HEK293 (cell line): Measurements from ENCODE around the gene CNTFR.

Experiments used
- BCL6B ChIP-seq: fragments of 450-650 bp; formaldehyde crosslinking; IDR thresholded peaks from 2 replicates; pipeline ENCODE4 v1.5.1; 2017; ENCODE audit warnings: missing biosample characterization, missing genetic modification characterization
- IKZF3 ChIP-seq: fragments of 450-650 bp; IDR thresholded peaks from 2 replicates; pipeline ENCODE4 v1.5.0; 2018; ENCODE audit warnings: missing biosample characterization, mild to moderate bottlenecking, missing genetic modification characterization, moderate library complexity
- KLF10 ChIP-seq: fragments of 450-650 bp; IDR thresholded peaks from 2 replicates; pipeline ENCODE4 v1.5.1; 2018; ENCODE audit warnings: missing biosample characterization, mild to moderate bottlenecking, missing genetic modification characterization
- KLF9 ChIP-seq: fragments of 450-650 bp; formaldehyde crosslinking; IDR thresholded peaks from 2 replicates; pipeline ENCODE4 v1.5.1; 2016; ENCODE audit warnings: missing biosample characterization, missing genetic modification characterization, low read depth
- PRDM2 ChIP-seq: fragments of 450-650 bp; formaldehyde crosslinking; IDR thresholded peaks from 2 replicates; pipeline ENCODE4 v1.5.1; 2016; ENCODE audit warnings: missing biosample characterization, missing genetic modification characterization, borderline replicate concordance
- YY2 ChIP-seq: fragments of 450-650 bp; formaldehyde crosslinking; IDR thresholded peaks from 2 replicates; pipeline ENCODE4 v1.5.1; 2016; ENCODE audit warnings: missing biosample characterization, missing genetic modification characterization
- ZBTB26 ChIP-seq: fragments of 450-650 bp; formaldehyde crosslinking; optimal IDR thresholded peaks from 2 replicates; pipeline ENCODE3; 2016; ENCODE audit warnings: missing biosample characterization, mild to moderate bottlenecking, missing genetic modification characterization
- ZBTB48 ChIP-seq: fragments of 450-650 bp; formaldehyde crosslinking; IDR thresholded peaks from 2 replicates; pipeline ENCODE4 v1.5.1; 2016; ENCODE audit warnings: missing biosample characterization, missing genetic modification characterization
- ZNF2 ChIP-seq: fragments of 450-650 bp; formaldehyde crosslinking; IDR thresholded peaks from 2 replicates; pipeline ENCODE4 v1.5.1; 2016; ENCODE audit warnings: missing biosample characterization, missing genetic modification characterization
- ZNF350 ChIP-seq: fragments of 450-650 bp; formaldehyde crosslinking; IDR thresholded peaks from 2 replicates; pipeline ENCODE4 v1.5.0; 2017; ENCODE audit warnings: missing biosample characterization, mild to moderate bottlenecking, missing genetic modification characterization
- ZNF416 ChIP-seq: fragments of 450-650 bp; formaldehyde crosslinking; IDR thresholded peaks from 2 replicates; pipeline ENCODE4 v1.5.1; 2016; ENCODE audit warnings: missing biosample characterization, missing genetic modification characterization
- ZNF423 ChIP-seq: fragments of 450-650 bp; formaldehyde crosslinking; IDR thresholded peaks from 2 replicates; pipeline ENCODE4 v1.5.1; 2016; ENCODE audit warnings: missing biosample characterization, missing genetic modification characterization
- ZNF600 ChIP-seq: fragments of 450-650 bp; formaldehyde crosslinking; IDR thresholded peaks from 2 replicates; pipeline ENCODE4 v1.5.1; 2016; ENCODE audit warnings: missing biosample characterization, missing genetic modification characterization
- ZNF654 ChIP-seq: fragments of 450-650 bp; formaldehyde crosslinking; IDR thresholded peaks from 2 replicates; pipeline ENCODE4 v1.5.1; 2016; ENCODE audit warnings: low read depth, missing biosample characterization, missing genetic modification characterization
- TF ChIP-seq, protein P1 (sequence below): fragments of 450-650 bp; formaldehyde crosslinking; IDR thresholded peaks from 2 replicates; pipeline ENCODE4 v1.5.1; 2016; ENCODE audit warnings: missing biosample characterization, missing genetic modification characterization
- TF ChIP-seq, protein P2 (sequence below): fragments of 450-650 bp; formaldehyde crosslinking; IDR thresholded peaks from 2 replicates; pipeline ENCODE4 v1.5.1; 2016; ENCODE audit warnings: missing biosample characterization, missing genetic modification characterization
- TF ChIP-seq, protein P3 (sequence below): IDR thresholded peaks from 2 replicates; pipeline ENCODE4 v1.6.1; 2011; ENCODE audit warnings: mild to moderate bottlenecking, low read depth, low read length, borderline replicate concordance

Gene CNTFR

DNA sequence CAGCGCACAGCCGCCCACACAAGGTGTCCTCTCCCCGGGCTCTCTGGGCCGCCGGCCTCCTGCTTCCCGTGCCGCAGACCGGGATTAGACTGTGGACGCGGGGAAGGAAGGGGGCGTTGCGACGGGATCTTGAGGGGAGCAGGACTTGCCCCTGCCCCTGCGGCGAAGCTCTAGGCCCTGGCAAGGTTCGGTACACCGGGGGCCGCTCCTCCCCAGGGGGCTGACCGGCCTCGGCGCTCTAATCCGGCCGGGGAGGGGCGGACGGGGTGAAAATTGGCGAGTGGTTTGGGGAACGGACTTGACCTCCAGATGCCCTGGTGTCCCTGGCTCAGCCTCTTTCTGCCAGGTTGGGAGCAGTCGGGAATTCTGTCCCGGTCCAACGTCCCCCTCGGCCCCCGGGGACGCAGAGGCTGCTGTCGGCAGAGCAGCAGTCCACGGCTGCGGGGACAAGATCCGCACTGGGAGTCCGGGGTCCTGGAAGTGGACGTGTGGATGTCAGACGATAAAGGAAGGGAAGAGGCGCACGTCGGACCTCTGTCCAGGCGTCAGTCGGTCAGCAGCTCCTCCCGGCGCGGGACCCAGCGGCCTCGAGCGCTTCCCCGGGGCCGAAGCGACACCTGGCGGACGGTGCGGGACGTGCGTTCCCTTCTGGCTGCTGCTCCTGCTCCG lies 1.9 kb upstream of the CNTFR start (continued):
- TF ChIP-seq, protein P1, sequence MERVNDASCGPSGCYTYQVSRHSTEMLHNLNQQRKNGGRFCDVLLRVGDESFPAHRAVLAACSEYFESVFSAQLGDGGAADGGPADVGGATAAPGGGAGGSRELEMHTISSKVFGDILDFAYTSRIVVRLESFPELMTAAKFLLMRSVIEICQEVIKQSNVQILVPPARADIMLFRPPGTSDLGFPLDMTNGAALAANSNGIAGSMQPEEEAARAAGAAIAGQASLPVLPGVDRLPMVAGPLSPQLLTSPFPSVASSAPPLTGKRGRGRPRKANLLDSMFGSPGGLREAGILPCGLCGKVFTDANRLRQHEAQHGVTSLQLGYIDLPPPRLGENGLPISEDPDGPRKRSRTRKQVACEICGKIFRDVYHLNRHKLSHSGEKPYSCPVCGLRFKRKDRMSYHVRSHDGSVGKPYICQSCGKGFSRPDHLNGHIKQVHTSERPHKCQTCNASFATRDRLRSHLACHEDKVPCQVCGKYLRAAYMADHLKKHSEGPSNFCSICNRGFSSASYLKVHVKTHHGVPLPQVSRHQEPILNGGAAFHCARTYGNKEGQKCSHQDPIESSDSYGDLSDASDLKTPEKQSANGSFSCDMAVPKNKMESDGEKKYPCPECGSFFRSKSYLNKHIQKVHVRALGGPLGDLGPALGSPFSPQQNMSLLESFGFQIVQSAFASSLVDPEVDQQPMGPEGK (tag by site-specific recombination) = peak; percentile 58
- TF ChIP-seq PRDM2 (tag by site-specific recombination) (no peak), ZBTB26 (peak; percentile 64), IKZF3 (tag by site-specific recombination) (peak; percentile 36; the same call in 1 of the 2 replicates), ZNF350 (tag by site-specific recombination) (no peak), KLF10 (tag by site-specific recombination) (no peak), ZBTB48 (tag by site-specific recombination) (no peak), YY2 (tag by site-specific recombination) (no peak), ZNF2 (tag by site-specific recombination) (peak; percentile 99), ZNF654 (tag by site-specific recombination) (peak; percentile 44), ZNF423 (tag by site-specific recombination) (no peak), ZNF416 (no peak), KLF9 (no peak), ZNF600 (peak; percentile 68; the same call in 1 of the 2 replicates), BCL6B (tag by site-specific recombination) (no peak)
- TF ChIP-seq, protein P2, sequence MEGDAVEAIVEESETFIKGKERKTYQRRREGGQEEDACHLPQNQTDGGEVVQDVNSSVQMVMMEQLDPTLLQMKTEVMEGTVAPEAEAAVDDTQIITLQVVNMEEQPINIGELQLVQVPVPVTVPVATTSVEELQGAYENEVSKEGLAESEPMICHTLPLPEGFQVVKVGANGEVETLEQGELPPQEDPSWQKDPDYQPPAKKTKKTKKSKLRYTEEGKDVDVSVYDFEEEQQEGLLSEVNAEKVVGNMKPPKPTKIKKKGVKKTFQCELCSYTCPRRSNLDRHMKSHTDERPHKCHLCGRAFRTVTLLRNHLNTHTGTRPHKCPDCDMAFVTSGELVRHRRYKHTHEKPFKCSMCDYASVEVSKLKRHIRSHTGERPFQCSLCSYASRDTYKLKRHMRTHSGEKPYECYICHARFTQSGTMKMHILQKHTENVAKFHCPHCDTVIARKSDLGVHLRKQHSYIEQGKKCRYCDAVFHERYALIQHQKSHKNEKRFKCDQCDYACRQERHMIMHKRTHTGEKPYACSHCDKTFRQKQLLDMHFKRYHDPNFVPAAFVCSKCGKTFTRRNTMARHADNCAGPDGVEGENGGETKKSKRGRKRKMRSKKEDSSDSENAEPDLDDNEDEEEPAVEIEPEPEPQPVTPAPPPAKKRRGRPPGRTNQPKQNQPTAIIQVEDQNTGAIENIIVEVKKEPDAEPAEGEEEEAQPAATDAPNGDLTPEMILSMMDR (tag by site-specific recombination) = peak; percentile 90
- TF ChIP-seq, protein P3, sequence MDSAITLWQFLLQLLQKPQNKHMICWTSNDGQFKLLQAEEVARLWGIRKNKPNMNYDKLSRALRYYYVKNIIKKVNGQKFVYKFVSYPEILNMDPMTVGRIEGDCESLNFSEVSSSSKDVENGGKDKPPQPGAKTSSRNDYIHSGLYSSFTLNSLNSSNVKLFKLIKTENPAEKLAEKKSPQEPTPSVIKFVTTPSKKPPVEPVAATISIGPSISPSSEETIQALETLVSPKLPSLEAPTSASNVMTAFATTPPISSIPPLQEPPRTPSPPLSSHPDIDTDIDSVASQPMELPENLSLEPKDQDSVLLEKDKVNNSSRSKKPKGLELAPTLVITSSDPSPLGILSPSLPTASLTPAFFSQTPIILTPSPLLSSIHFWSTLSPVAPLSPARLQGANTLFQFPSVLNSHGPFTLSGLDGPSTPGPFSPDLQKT = no peak
